K562 (cell line): ENCODE measurements around the gene SLC26A6.

Experiments
- BACH1 ChIP-seq: fragments of 200-800 bp; sonication (Bioruptor generic); IDR thresholded peaks from 2 replicates; pipeline ENCODE4 v1.6.1; 2016; ENCODE audit warnings: missing genetic modification characterization, missing compliant biosample characterization
- CTCF ChIP-seq, 3 experiments: IDR thresholded peaks in 2 of 3; conservative IDR thresholded peaks in 1 of 3; 2 replicates each; pipeline ENCODE4 v1.5.1; 2011 to 2012; ENCODE audit warnings: low read length in 3 of 3, mild to moderate bottlenecking in 3 of 3, control low read depth in 2 of 3, improper control_type of control experiment in 1 of 3, inconsistent platforms in 1 of 3, low read depth in 1 of 3, mixed read lengths in 1 of 3, moderate library complexity in 1 of 3; ENCODE audit not compliant: insufficient read depth in 2 of 3
- KLF13 ChIP-seq: fragments of 450-650 bp; IDR thresholded peaks from 2 replicates; pipeline ENCODE4 v1.6.1; 2016; ENCODE audit warnings: missing genetic modification characterization, low read depth, mild to moderate bottlenecking, missing compliant biosample characterization, moderate library complexity, borderline replicate concordance
- MXI1 ChIP-seq: IDR thresholded peaks from 2 replicates; pipeline ENCODE4 v1.6.1; 2011; ENCODE audit warnings: low read depth, mild to moderate bottlenecking, improper control_type of control experiment, low read length
- NCOA1 ChIP-seq: fragments of 450-650 bp; IDR thresholded peaks from 2 replicates; pipeline ENCODE4 v1.6.1; 2016; ENCODE audit warnings: low read depth
- POLR2AphosphoS5 ChIP-seq: IDR thresholded peaks from 2 replicates; pipeline ENCODE4 v1.6.1; 2011; ENCODE audit warnings: mild to moderate bottlenecking, low read depth, low read length, moderate library complexity; ENCODE audit not compliant: control insufficient read depth, insufficient read depth
- TAF1 ChIP-seq: IDR thresholded peaks from 2 replicates; pipeline ENCODE4 v1.6.1; 2011; ENCODE audit warnings: mild to moderate bottlenecking, low read length, moderate library complexity; ENCODE audit not compliant: insufficient read depth, control insufficient read depth, severe bottlenecking; ENCODE audit errors: extremely low read depth
- ZNF785 ChIP-seq: fragments of 250-450 bp; sonication (Bioruptor Pico); IDR thresholded peaks from 2 replicates; pipeline ENCODE4 v1.4.0; 2020; ENCODE audit warnings: mild to moderate bottlenecking
- TF ChIP-seq, protein P1 (sequence below): IDR thresholded peaks from 3 replicates; pipeline ENCODE4 v1.6.1; 2011; ENCODE audit warnings: borderline replicate concordance, mild to moderate bottlenecking, moderate library complexity; ENCODE audit not compliant: insufficient read length; ENCODE audit errors: extremely low read depth

GRCh38 chr3:48672522-48672921, 37.3 kb upstream of the SLC26A6 start:
- TF ChIP-seq, protein P1, sequence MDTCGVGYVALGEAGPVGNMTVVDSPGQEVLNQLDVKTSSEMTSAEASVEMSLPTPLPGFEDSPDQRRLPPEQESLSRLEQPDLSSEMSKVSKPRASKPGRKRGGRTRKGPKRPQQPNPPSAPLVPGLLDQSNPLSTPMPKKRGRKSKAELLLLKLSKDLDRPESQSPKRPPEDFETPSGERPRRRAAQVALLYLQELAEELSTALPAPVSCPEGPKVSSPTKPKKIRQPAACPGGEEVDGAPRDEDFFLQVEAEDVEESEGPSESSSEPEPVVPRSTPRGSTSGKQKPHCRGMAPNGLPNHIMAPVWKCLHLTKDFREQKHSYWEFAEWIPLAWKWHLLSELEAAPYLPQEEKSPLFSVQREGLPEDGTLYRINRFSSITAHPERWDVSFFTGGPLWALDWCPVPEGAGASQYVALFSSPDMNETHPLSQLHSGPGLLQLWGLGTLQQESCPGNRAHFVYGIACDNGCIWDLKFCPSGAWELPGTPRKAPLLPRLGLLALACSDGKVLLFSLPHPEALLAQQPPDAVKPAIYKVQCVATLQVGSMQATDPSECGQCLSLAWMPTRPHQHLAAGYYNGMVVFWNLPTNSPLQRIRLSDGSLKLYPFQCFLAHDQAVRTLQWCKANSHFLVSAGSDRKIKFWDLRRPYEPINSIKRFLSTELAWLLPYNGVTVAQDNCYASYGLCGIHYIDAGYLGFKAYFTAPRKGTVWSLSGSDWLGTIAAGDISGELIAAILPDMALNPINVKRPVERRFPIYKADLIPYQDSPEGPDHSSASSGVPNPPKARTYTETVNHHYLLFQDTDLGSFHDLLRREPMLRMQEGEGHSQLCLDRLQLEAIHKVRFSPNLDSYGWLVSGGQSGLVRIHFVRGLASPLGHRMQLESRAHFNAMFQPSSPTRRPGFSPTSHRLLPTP, result no peak
- TF ChIP-seq NCOA1 (no peak), POLR2AphosphoS5 (no peak), BACH1 (tag) (no peak), MXI1 (no peak), ZNF785 (CRISPR knock-in tag) (no peak), CTCF (IDR thresholded peaks at IDR 0.05 in 2 of 3, conservative IDR thresholded peaks at IDR 0.05 in 1 of 3; ENCODE audit: insufficient read depth in 2 of 3, low read depth in 1 of 3, low read length in 3 of 3) (no peak), TAF1 (no peak), KLF13 (tag) (no peak)
